Activated CD4-positive, alpha-beta T cell treated with anti-CD3 and anti-CD28 coated beads, Interleukin-2, Interleukin-6, amounts not matched to agents 100 ng/mL and 50 ng/mL, durations not matched to agents 16 hours and 8 hours (primary cell): ENCODE data around the gene BAZ1B.
"Not testable (repeated sequence)": the region's sequence is repeated elsewhere in the genome, so short reads cannot be mapped to it uniquely, and the experiment has no call there.

Experiments used
- DNase-seq: peaks from one replicate; pipeline ENCODE4 v3.0.0-alpha.2; 2020

The BAZ1B gene

DNA sequence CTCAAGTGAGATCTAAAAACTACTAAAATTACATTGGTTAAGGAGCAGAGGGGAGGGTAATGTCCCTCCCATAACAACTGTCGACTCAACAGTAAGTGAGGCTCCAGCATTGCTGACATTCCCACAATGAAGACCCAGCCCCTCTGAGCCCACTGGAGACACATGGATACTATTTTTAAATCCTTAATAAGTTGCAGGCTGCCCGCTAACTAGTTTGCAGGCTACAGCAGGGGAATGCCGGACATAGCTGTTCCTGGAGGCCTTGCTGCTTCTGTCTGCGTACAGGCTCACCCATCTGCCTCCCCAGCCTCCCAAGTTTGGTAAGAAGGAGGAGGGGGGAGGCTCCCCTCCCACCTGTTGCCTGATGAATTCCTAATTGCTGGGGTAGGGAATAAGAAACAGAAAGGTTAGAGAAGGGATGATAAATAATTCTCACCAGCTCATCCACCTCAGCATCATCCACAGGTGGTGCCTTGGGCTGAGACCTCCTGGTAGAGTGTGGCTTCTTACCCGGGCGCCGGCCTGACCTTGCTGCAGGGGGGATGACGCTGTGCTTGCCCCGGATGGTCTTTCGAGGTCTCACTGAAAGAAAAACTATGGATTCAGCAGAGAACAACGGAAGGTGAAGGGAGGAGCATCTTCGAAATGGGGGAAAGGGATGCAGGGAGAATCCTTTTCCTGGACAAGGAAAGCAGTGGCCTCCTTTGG lies 78.4 kb downstream of the BAZ1B start:
- no peak for DNase-seq

GRCh38 chr7:73442903-73443500 lies 79.1 kb downstream of the BAZ1B start:
- DNase-seq = no peak

DNA sequence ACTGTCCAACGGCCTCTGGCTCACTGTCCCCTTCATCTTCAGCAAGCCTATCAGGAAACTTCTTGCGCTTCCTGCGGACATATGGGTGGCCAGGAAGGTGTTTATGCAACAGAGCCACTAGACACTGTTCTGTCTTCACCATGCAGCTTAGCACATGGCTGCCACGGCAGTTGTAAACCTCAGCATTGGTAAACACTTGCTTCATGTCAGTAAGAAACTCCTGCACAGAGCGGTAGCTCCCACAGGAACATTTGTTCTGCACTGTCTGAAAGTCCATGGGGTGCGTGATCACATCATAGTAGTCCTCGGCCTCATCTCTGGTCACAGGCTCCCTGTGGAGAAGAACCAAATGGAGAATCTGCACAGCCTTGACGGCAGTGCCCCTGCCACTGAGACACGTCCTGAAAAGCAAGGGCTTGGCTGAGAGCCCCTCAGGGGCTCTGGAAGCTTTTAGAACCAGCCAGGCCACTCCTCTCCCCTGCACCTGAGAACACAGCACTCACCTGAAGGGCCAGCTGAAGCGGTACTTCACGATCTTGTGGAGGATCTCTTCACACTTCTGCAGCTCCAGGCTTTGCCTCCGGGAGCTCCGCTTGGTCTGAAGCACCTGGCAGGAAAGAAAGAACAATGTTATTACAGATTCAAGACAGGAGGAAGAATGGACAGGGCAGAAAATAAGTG lies 79.7 kb downstream of the BAZ1B start:
- DNase-seq = no peak

DNA sequence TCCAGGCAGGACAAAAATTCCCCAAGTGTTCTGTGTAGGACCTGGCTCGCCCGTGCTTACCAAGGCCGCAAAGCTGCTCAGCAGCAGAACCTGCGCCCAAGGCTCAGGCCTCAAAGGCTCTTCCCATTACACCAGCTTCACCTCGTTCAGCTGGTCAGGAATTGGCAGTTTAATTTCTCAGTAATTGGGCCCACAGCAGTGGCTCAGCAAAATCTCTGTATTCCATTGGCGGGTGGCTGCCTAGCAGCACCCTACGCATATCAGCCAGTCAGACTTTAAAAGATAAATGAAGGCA lies 82.7 kb downstream of the BAZ1B start:
- DNase-seq = no peak

GRCh38 chr7:73438547-73439409 lies 83.3 kb downstream of the BAZ1B start:
- no peak for DNase-seq

DNA sequence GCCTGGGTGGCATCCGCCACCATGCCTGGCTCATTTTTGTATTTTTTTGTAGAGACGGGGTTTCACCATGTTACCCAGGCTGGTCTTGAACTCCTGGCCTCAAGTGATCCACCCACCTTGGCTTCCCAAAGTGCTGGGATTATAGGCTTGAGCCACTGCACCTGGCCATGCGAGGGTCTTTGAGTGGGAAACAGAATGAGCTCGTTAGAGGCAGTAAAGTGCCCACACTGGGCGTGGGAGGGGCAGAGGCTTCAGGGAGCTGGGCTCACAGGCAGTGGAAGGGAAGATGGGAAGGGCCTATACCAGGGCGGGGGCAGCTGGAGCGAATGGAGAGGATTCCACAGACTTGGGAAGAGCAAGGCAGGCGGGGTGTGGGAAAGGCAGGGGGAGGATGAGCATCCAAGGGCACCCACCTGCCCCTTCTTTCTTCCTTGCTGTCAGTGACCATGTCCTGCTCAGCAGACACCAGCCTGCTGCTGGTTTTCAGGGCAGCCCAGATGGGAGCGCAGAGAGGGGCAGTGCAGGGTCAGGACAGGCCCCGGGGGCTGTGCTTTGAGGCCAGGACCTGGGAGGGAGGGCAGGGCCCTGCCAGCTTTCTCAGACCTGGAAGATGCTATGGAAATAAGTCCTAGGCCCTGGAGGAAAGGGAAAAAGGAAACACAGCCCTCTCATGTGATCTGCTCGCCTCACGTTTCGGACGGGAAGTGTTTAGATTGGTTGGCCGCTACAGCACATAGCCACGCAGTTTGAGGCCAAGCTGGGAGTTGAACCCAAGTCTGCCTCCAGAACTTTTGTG lies 84.3 kb downstream of the BAZ1B start:
- no peak for DNase-seq

DNA sequence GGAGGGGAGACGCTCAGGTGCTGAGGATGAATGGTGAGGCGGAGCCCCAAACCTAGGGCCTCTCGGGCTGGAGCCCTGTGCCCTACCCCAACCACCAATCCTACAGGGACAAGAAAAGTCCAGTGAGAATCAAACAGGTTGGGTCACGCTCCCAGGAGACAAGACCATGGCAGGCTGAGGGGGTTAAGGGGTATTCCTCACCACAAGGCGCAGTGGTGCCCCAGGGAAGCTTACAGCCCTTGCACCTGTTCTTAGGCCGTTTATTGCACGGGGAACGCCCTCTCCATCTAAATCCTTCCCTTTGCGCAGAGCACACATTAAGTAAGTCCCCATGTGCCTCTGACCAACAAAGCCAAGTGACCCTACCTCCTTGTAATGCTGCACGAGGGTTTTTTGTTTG lies 85.0 kb downstream of the BAZ1B start:
- DNase-seq = no peak

GRCh38 chr7:73436031-73436929 lies 85.8 kb downstream of the BAZ1B start:
- no peak for DNase-seq

- no peak for DNase-seq
Observed at GRCh38 chr7:73435471-73436009, 86.6 kb downstream of the BAZ1B start.

GRCh38 chr7:73434701-73435069 lies 87.4 kb downstream of the BAZ1B start:
- no peak for DNase-seq

- peak; percentile 22 for DNase-seq
Observed at GRCh38 chr7:73433924-73434700, 88.0 kb downstream of the BAZ1B start.

DNA sequence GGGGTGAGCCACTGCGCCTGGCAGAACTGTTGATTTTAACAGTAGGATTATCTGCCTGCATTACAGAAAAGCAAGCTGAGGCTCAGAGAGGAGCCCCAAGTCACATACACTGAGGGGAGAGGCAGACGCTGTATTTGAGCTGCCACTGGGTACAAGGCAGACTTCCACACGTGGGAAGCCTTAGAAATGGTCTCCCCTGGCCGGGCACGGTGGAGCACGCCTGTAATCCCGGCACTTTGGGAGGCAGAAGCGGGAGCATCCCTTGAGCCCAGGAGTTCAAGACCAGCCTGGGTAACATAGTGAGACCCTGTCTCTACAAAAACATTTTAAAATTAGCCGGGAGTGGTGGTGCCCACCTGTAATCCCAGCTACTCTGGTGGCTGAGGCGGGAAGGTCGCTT lies 89.4 kb downstream of the BAZ1B start:
- no peak for DNase-seq

DNA sequence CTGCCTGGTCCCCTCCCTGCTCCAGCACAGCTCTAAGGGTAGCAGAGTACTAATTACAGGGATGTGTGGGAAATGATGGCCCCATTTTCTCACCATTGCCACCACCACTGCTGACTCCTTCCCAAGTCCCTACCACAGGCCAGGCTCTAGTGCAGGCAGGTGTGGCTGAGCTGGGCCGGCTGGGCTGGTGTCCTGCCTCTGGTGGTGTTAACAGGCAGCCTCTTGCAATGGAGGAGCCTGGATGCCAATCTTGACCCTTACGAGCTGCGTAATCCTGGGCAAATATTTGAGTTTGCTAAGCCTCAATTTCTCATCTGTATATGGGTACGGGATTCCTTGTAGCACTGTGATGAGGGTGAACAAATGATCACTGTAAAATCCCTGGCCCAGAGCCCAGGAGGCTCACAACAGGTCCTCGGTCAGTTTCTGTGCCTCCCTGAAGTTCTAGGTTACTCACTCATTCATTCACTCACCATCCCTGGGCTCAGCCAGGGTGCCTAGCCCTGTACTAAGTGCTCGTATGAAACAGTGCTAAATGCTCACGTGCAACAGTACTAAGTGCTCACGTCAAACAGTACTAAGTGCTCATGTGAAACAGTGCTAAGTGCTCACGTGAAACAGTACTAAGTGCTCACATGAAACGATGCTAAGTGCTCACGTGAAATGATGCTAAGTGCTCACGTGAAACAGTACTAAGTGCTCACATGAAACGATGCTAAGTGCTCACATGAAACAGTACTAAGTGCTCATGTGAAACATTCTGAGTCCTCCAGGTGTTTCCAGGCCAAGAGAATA lies 90.9 kb downstream of the BAZ1B start:
- DNase-seq = no peak

DNA sequence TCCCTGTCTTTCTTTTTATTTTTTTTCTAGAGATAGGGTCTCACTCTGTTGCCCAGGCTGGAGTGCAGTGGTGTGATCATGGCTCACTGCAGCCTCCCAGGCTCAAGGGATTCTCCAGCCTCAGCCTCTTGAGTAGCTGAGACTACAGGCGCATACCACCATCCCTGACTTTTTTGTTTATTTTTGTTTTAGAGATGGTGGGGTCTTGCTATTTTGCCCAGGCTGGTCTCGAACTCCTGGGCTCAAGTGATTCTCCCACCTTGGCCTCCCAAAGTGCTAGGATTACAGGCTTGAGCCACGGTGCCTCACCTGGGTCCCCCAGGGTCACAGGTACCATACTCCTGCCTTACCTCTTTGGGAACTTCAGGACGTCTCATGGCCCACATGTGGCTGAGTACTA lies 91.6 kb downstream of the BAZ1B start:
- DNase-seq = not testable (repeated sequence)

GRCh38 chr7:73429622-73430505 lies 92.2 kb downstream of the BAZ1B start:
- DNase-seq = no peak

DNA sequence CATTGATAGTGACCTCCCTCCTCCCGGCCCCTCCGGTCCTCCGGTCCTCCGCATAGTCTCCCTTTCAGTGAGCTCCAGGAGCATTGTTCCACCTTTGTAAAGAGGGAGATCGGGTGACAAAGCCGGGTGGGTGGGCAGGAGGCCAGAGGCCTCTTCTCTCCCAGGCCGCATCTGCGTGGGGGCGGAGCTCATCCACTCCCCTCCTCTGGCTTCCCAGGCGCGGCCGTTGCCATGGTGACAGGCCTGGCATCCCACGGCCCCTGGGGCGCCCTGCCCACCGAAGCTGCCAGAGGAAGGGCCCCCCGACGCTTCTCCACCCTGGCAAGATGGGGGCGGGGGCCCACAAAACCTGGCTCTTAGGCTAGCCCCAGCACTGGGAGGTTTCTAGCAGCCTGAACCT lies 92.9 kb downstream of the BAZ1B start:
- no peak for DNase-seq

- DNase-seq = no peak
Observed at GRCh38 chr7:73427902-73428787, 93.9 kb downstream of the BAZ1B start.

- DNase-seq = no peak
Observed at GRCh38 chr7:73426016-73426415, 96.1 kb downstream of the BAZ1B start.
